NCI-H2171 (cell line): ENCODE measurements around the gene CDC40.
"Not testable (repeated sequence)": the region's sequence is repeated elsewhere in the genome, so short reads cannot be mapped to it uniquely, and the experiment has no call there.

Experiments
- DNase-seq: peaks from one replicate; lab custom pipeline; 2025; lab: John Stamatoyannopoulos, UW

The CDC40 gene

DNA sequence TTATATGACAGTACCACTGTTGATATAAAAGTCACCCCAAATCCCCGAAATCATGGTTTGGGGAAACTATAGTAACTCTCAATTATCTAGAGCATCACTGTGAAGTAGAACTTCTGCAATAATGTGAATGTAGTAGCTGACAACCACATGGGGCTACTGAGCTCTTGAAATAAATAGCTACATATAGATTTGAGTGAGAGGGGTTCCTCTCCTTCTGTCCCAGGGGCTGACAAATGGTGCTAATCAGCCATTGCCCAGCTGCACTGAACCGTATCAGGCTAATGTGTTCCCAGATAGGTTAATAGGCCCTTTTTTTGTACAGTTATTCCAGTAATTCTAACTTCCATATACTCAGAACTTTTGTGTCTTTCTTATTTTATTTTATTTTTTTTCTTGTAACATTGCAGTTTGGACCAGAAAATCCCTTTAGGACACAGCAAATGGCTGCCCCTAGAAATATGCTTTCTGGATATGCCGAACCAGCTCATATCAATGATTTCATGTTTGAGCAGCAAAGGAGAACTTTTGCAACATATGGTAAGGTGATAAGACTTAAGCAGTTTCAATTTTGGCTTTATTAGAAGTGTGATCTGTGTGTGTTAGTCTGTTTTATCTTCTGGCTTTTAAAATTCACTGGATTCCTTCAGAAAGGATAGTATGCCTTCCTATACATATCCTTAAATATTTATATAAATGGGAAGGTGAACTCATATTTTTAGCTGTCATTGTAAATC, 21.1 kb downstream of the CDC40 start:
- DNase-seq, result no peak

GRCh38 chr6:110207652-110208051, 27.4 kb downstream of the CDC40 start:
- no peak for DNase-seq

DNA sequence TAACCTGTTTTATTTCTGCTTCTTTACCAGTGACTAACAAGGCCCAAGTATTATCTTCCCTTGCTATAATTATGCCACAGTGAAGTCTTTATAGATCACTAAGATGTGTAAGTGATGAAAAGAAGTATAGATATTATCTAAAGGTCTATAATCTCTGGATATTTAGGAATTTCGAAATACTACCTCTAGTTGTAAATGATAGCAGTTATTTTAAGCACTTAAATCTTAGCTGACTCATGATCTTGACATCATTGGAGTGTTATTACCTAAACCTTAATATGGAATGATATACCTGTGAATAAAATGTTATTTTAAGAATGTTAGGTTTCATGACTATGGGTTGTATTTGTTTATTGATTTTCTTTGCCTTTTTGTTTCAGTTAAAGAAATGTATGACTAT, 31.5 kb downstream of the CDC40 start:
- no peak for DNase-seq

GRCh38 chr6:110214338-110214737, 34.1 kb downstream of the CDC40 start:
- no peak for DNase-seq

DNA sequence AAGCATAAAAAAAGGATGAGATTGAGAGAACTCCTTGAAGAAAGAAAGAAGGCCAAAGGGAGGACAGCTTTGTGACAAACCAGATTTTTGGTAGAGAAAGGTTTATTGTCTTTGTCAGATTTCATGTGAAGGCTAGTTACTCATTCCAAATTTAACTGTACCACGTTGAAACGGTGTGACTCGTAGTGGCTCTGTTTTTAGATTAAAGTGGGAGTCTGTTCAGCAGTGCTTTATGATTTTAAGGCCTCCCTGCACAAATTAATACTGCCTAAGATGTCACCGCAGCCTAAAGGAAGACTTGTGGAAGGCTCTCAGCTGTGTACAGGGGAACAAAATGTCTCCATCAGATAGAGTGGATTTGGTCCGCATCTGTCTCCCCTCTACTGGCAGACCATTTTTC, 35.9 kb downstream of the CDC40 start:
- no peak for DNase-seq

- no peak for DNase-seq
Observed at GRCh38 chr6:110217266-110217665, 37.0 kb downstream of the CDC40 start.

GRCh38 chr6:110221738-110222137, 41.5 kb downstream of the CDC40 start:
- no peak for DNase-seq

GRCh38 chr6:110226261-110226660, 46.0 kb downstream of the CDC40 start:
- no peak for DNase-seq

- no peak for DNase-seq
Observed at GRCh38 chr6:110232450-110232849, 52.2 kb downstream of the CDC40 start.

DNA sequence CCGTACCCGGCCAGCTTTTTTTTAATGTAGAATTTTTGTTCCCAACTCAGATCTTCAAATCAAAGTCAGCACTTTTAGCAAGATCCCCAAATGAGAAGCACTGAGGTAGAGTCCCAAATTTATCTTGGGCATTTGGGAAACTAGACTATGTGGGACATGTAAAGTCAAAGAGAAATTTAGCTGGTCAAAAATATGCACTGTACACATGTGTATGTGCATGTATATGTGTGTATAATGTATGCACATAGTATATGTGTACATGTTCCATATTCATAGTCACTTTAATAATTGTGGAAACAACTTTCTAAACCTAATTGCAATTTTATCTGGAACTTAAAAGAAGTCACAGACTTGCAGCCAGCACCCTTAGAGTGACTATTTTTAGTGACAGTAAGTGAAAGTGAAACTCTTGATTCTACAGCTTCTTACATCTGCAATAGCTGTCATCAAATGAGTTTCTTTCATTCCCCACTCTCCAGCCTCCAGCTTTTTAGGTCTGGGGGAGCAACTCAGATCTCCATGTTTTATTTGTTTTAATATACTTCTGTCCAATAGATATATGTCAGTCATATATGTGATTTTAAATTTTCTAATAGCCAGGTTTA, 53.6 kb downstream of the CDC40 start:
- DNase-seq, result no peak

DNA sequence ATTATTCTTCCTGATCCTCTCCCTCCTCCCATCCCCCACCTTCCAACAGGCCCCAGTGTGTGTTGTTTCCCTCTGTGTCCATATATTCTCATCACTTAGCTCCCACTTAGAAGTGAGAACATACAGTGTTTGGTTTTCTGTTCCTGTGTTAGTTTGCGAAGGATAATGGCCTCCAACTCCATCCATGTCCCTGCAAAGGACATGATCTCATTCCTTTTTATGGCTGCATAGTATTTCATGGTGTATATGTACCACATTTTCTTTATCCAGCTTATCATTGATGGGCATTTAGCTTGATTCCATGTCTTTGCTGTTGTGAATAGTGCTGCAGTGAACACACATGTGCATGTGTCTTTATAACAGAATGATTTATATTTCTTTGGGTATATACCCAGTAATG, 55.8 kb downstream of the CDC40 start:
- not testable (repeated sequence) for DNase-seq

DNA sequence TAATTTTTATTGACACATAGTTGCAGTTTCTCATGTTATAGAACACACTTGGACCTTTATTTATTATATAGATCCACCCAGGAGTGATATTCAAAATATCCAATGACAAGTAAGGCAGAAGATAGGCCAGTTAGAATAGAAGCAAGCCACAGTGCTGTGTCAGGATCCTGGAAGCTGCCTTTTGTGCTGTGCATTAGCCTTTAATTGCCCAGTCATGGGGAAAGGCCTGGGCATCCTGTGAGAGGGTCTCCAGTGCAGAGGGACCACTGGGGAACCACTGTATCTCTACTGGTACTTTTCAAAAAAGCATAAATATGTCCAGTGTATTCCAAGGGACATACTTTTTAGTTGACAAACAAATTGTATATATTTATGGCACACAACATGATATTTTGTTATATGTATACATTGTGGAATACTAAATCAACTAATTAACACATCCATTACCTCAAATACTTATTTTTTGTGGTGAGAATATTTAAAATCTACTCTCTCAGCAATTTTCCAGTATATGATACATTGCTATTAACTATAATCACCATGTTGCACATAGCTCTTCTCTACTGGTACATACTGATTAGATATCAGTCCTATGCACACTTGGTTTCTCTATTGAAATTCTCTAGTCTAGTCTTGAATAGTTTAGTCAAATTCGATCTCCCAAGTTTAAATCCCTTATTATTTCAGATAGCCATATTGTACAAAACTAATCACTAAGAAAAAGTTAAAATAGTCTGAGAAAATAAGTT, 59.5 kb downstream of the CDC40 start:
- DNase-seq, result no peak

GRCh38 chr6:110244621-110245020, 64.4 kb downstream of the CDC40 start:
- DNase-seq, result not testable (repeated sequence)

GRCh38 chr6:110246378-110246777, 66.2 kb downstream of the CDC40 start:
- DNase-seq, result no peak

- DNase-seq, result no peak
Observed at GRCh38 chr6:110246900-110247546, 66.8 kb downstream of the CDC40 start.

- no peak for DNase-seq
Observed at GRCh38 chr6:110250058-110250457, 69.8 kb downstream of the CDC40 start.

- DNase-seq, result no peak
Observed at GRCh38 chr6:110250838-110251237, 70.6 kb downstream of the CDC40 start.

- DNase-seq, result no peak
Observed at GRCh38 chr6:110255211-110255750, 75.1 kb downstream of the CDC40 start.

- DNase-seq, result no peak
Observed at GRCh38 chr6:110256366-110256765, 76.1 kb downstream of the CDC40 start.

- no peak for DNase-seq
Observed at GRCh38 chr6:110265273-110265672, 85.0 kb downstream of the CDC40 start.

DNA sequence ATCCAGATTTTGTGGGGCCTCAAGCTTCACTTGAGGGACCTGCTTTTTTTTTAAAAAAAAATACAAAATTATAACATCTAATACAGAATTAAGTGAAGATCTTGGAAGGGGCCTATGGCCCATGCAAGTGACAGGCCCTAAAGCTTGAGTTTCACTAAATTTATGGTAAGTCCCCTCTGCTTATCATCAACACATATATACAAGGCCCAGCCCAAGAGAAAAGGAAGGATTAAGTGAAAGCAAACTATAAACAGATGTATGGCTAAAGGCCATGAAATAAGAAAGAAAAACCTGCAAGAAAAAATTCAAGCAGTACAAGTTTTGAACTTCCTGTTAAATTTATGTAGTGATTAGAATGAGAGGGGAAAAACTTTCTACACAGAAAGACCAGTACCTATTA, 86.8 kb downstream of the CDC40 start:
- no peak for DNase-seq

GRCh38 chr6:110269623-110270022, 89.4 kb downstream of the CDC40 start:
- DNase-seq, result no peak
